Measurements from ENCODE around the gene TEX11. TPM values are rescaled to one million over a fixed set of nuclear protein-coding genes. Genes with fewer than 3 reads are reported as not detected.
"Not testable (repeated sequence)": the region's sequence is repeated elsewhere in the genome, so short reads cannot be mapped to it uniquely, and the experiment has no call there.

The TEX11 gene
- total RNA-seq, 8 experiments from 2014 or later = 0.10 to 0.14 TPM; not detected in 6

DNA sequence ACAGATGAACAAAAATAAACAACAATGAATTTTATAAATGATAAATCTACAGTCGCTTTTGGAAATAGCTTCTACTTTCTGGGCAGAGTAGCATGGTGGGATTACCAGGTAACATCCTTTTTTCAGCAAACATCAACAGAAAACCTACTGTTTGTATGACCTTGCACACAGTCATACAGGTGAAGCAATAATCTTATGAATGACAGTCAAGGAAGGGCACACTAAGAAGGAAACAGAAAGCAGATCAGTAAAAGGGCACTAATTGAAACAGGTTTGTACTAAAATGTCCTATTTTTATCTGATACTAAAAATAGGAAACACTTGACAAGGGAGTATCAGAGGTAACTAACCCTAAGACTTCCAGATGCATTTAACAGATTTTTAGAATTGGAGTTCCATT is 355.0 kb downstream of the TEX11 start:
- Histone ChIP-seq H3K4me3 (no peak overlapping the region), H3K27ac (no peak overlapping the region), H3K4me1 (replicated peaks in 1 of 2) (no peaks in the 10 kb centered on the region)
- in situ Hi-C loops (cut with MboI; ENCODE audit: low pct_unique_long_range_greater_than_20kb in 2 of 9, low sequenced_read_pairs in 9 of 9, unreplicated experiment in 9 of 9) = no loop called here
- 38 to 80% methylated on average over 1 of the region's 1 CpG; no CpG with 5 or more reads in 8 of the 10 experiments for WGBS, 10 experiments
- ATAC-seq (replicated peaks in 6 of 8) = no peak

DNA sequence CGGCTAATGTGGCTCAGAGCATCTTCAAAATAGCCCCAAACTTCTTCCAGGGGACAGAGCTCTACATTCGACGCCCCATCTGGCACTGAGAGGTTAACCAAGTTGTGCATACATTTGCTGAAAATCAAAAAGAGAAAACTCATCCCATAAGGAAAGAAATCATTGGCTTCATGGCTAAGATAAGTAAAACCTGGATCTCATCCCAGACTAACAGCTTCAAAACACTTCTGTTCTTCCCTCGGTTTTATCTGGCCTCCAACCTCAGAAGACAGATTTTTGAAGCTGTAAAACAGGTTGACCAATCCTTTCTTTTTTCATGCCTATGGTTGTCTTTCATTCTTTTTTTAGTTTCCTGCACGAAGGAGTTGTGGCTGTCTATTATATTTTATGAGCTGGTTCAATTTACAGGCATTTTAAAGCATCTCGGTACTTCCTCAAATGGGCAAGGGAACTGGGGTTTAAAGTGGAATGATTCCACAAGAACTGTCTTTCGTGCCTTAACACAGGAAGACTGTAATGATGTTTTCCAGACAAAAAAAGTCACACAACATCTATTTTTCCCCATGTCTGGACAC is 356.3 kb downstream of the TEX11 start:
- ATAC-seq (replicated peaks in 6 of 8) = no peak
- WGBS, 10 experiments = 20 to 62% (median 52%) methylated on average over 1 to 7 of the region's 7 CpGs; no CpG with 5 or more reads in 5 of the 10 experiments
- no peak overlapping the region for H3K4me3 ChIP-seq
- H3K4me1 ChIP-seq (replicated peaks in 1 of 2) = no peaks in the 10 kb centered on the region
- H3K27ac ChIP-seq = no peak overlapping the region
- in situ Hi-C loops (cut with MboI; ENCODE audit: low pct_unique_long_range_greater_than_20kb in 2 of 9, low sequenced_read_pairs in 9 of 9, unreplicated experiment in 9 of 9) = no loop called here

DNA sequence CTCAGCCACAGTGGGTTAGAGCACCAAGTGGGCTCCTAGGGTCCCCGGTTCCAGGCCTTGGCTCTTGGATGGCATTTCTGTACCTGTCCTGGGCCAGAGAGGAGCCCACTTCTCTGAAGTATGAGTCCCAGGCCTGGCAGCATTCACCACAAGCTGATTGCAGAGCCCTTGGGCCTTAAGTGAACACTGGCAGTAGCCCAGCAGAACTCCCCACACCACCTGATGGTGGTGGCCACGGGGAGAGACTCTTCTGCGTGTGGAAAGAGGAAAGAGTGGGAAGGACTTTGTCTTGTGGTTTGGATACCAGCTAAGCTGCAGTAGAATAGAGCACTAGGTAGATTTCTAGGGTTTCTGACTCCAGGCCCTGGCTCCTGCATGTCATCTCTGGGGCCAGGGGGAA is 359.1 kb downstream of the TEX11 start:
- in situ Hi-C loops (cut with MboI; ENCODE audit: low pct_unique_long_range_greater_than_20kb in 2 of 9, low sequenced_read_pairs in 9 of 9, unreplicated experiment in 9 of 9) = no loop called here
- no peak for ATAC-seq (replicated peaks in 6 of 8)
- Histone ChIP-seq H3K27ac (no peak overlapping the region), H3K4me1 (replicated peaks in 1 of 2) (no peaks in the 10 kb centered on the region), H3K4me3 (no peak overlapping the region)
- WGBS, 10 experiments = 40% methylated on average over 1 of the region's 3 CpGs; no CpG with 5 or more reads in 9 of the 10 experiments

DNA sequence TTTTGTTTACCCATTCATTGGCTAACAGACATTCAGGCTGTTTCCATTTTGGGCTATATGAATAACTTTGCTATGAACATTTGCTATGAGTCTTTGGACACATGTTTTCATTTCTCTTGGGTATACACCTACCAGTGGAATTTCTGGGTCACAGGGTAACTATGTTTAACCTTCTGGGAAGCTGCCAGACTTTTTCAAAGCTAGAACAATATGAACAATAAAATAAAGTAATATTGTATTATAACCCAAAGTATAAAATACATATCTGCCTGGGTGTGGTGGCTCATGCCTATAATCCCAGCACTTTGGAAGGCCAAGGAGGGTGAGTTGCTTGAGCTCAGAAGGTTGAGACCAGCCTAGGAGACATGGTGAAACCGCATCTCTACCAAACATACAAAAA is 373.3 kb downstream of the TEX11 start:
- no CpG with 5 or more reads among the region's 1 CpG for WGBS, 10 experiments
- no peaks in the 10 kb centered on the region for H3K4me1 ChIP-seq (replicated peaks in 1 of 2)
- no peak for ATAC-seq (replicated peaks in 6 of 8)
- in situ Hi-C loops (cut with MboI; ENCODE audit: low pct_unique_long_range_greater_than_20kb in 2 of 9, low sequenced_read_pairs in 9 of 9, unreplicated experiment in 9 of 9) = no loop called here
- no peak overlapping the region for H3K4me3 ChIP-seq
- no peak overlapping the region for H3K27ac ChIP-seq

DNA sequence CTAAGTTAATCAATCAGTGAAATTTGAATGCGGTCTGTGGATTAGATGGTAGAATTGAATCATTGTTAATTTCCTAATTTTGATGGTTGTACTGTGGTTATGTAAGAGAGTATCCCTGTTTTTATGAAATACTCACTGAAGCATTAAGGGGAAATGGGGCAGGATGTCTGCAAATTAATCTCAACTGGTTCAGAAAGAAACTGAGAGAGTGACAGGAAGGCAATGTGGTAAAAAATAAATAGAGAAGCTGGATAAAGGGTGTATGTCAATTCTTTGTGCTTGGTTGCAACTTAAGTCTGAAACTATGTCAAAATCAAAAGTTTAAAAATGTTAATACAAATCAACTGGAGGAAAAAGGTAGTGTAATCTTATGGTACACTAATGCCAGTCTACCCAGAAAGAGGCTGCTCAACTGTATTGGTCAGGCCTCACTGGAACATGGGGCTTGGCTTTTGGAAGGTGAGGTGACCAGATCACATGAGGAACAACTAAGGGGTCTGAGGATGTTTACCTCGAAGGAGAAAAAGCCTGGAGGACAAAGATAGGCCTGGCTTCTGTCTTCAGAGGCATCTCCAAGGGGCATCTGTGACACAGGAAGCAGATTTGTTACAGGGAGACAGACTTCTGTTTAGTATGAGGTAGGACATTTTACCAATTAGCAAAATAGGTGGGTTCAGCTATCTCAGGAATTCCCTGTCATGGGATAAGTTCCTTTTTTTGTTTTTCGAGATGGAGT is 380.7 kb downstream of the TEX11 start:
- H3K4me1 ChIP-seq (replicated peaks in 1 of 2) = no peaks in the 10 kb centered on the region
- in situ Hi-C loops (cut with MboI; ENCODE audit: low pct_unique_long_range_greater_than_20kb in 2 of 9, low sequenced_read_pairs in 9 of 9, unreplicated experiment in 9 of 9) = no loop called here
- H3K4me3 ChIP-seq = no peak overlapping the region
- H3K27ac ChIP-seq = no peak overlapping the region
- ATAC-seq (replicated peaks in 6 of 8) = no peak
- 0 to 100% (median 38%) methylated on average over 1 to 3 of the region's 3 CpGs; no CpG with 5 or more reads in 5 of the 10 experiments for WGBS, 10 experiments

DNA sequence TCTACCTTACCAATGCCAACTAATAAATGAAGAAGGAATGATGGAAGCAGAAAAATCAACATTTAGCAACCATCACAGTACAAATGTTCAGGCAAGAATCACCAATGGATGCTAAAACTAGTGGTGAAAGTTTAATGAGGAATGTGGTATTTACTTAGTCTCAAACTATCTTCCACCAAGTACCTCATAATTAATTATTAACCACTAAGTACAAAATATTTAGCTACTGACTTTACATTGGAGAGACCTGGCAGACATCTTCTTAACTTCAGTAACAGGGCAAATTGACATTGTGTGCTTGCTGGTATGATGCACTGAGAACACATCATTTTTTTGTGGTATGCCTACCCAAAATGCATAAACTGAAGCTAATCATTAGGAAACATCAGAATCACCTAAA is 381.5 kb downstream of the TEX11 start:
- H3K4me1 ChIP-seq (replicated peaks in 1 of 2) = no peaks in the 10 kb centered on the region
- H3K27ac ChIP-seq = no peak overlapping the region
- no peak overlapping the region for H3K4me3 ChIP-seq
- in situ Hi-C loops (cut with MboI; ENCODE audit: low pct_unique_long_range_greater_than_20kb in 2 of 9, low sequenced_read_pairs in 9 of 9, unreplicated experiment in 9 of 9) = no loop called here
- no peak for ATAC-seq (replicated peaks in 6 of 8)

DNA sequence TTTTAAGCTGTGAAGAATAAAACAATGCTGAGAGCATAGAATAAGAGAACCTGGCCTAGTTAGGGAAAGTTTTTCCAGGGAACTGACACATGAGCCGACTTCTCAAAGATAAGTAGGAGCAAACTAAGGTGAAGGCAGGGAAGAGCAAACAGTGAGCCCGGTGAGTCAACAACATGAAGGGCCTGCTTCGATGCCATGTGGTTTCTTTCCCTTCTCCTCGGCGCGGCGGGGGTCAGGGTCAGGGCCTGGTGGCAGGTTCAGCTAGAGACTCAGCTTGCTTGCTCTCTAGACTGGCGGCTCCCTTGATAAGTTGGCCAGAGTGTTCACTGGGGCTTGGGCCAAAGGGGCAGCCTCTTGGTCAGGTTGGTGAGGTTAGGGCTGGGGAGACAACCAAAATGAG is 382.8 kb downstream of the TEX11 start:
- in situ Hi-C loops (cut with MboI; ENCODE audit: low pct_unique_long_range_greater_than_20kb in 2 of 9, low sequenced_read_pairs in 9 of 9, unreplicated experiment in 9 of 9) = no loop called here
- no peak overlapping the region for H3K27ac ChIP-seq
- H3K4me1 ChIP-seq (replicated peaks in 1 of 2) = no peaks in the 10 kb centered on the region
- WGBS, 10 experiments = 0 to 100% (median 69%) methylated on average over 1 to 8 of the region's 8 CpGs; no CpG with 5 or more reads in 5 of the 10 experiments
- H3K4me3 ChIP-seq = no peak overlapping the region
- ATAC-seq (replicated peaks in 6 of 8) = no peak

DNA sequence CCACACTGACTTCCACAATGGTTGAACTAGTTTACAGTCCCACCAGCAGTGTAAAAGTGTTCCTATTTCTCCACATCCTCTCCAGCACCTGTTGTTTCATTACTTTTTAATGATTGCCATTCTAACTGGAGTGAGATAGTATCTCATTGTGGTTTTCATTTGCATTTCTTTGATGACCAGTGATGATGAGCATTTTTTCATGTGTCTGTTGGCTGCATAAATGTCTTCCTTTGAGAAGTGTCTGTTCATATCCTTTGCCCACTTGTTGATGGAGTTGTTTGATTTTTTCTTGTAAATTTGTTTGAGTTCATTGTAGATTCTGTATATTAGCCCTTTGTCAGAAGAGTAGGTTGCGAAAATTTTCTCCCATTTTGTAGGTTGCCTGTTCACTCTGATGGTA is 392.8 kb downstream of the TEX11 start:
- ATAC-seq (replicated peaks in 6 of 8); H3K4me3 ChIP-seq; H3K4me1 ChIP-seq (replicated peaks in 1 of 2); in situ Hi-C loops (cut with MboI; ENCODE audit: low pct_unique_long_range_greater_than_20kb in 2 of 9, low sequenced_read_pairs in 9 of 9, unreplicated experiment in 9 of 9); H3K27ac ChIP-seq: not testable (repeated sequence)
- WGBS, 10 experiments = 20% methylated on average over 1 of the region's 1 CpG; no CpG with 5 or more reads in 9 of the 10 experiments

DNA sequence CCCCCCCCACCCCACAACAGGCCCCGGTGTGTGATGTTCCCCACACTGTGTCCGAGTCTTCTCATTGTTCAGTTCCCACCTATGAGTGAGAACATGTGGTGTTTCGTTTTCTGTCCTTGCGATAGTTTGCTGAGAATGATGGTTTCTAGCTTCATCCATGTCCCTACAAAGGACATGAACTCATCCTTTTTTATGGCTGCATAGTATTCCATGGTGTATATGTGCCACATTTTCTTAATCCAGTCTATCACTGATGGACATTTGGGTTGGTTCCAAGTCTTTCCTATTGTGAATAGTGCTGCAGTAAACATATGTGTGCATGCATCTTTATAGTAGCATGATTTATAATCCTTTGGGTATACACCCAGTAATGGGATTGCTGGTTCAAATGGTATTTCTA is 393.2 kb downstream of the TEX11 start:
- H3K4me3 ChIP-seq; in situ Hi-C loops (cut with MboI; ENCODE audit: low pct_unique_long_range_greater_than_20kb in 2 of 9, low sequenced_read_pairs in 9 of 9, unreplicated experiment in 9 of 9); ATAC-seq (replicated peaks in 6 of 8); H3K27ac ChIP-seq; H3K4me1 ChIP-seq (replicated peaks in 1 of 2): not testable (repeated sequence)
- WGBS, 10 experiments = no CpG with 5 or more reads among the region's 4 CpGs

DNA sequence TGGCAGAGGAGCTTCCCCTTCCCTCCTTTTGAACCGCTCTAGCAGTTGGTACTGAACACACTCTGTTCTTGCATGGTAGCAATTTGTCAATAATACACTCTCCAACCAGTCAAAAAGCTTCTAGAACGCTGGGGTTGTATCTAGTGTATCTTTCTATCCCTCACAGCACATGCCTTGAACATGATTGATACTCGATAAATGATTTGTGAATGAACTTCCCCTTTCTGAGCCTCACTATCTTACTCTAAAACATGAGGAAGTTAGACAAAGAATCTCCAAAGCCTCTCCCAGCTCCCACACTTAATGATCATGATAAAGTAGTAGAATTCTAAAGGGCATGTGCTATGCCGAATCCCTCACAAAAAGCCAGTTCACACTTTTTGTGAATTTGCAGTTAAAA is 399.4 kb downstream of the TEX11 start:
- no peak for ATAC-seq (replicated peaks in 6 of 8)
- H3K4me1 ChIP-seq (replicated peaks in 1 of 2) = no peaks in the 10 kb centered on the region
- H3K27ac ChIP-seq = no peak overlapping the region
- WGBS, 10 experiments = 20 to 100% (median 53%) methylated on average over 1 to 3 of the region's 4 CpGs; no CpG with 5 or more reads in 5 of the 10 experiments
- H3K4me3 ChIP-seq = no peak overlapping the region
- in situ Hi-C loops (cut with MboI; ENCODE audit: low pct_unique_long_range_greater_than_20kb in 2 of 9, low sequenced_read_pairs in 9 of 9, unreplicated experiment in 9 of 9) = no loop called here

DNA sequence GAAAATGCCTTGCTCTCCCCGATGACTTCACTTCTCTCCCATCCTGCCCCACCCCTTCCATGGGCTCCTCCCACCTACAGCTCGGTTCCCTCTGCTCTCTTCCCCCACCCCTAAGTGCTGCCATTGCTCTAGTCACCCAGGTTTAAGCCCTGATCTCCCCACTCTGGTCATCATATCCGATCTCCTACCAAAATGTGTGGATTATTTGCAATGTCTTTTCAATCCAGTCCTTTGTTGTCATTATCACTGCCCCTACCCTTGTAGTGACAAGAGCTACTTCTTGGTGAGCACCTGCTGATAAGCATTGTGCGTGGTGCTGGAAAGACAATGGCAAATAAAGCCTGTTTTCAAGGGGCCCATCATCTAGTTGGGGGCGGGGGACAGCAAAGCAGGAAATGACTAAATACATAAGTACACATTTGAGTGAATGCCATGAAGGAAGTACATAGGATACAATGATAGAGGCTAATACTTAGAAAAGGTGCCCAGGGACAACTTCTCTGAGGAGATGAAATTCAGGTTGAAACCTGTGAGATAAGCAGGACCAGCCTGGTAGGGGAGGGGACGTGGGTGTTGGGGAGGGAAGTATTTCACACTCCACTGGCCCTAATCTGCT is 400.1 kb downstream of the TEX11 start:
- in situ Hi-C loops (cut with MboI; ENCODE audit: low pct_unique_long_range_greater_than_20kb in 2 of 9, low sequenced_read_pairs in 9 of 9, unreplicated experiment in 9 of 9) = no loop called here
- Histone ChIP-seq H3K27ac (no peak overlapping the region), H3K4me1 (replicated peaks in 1 of 2) (no peaks in the 10 kb centered on the region), H3K4me3 (no peak overlapping the region)
- 20 to 80% (median 51%) methylated on average over 1 to 5 of the region's 6 CpGs; no CpG with 5 or more reads in 7 of the 10 experiments for WGBS, 10 experiments
- ATAC-seq (replicated peaks in 6 of 8) = no peak

DNA sequence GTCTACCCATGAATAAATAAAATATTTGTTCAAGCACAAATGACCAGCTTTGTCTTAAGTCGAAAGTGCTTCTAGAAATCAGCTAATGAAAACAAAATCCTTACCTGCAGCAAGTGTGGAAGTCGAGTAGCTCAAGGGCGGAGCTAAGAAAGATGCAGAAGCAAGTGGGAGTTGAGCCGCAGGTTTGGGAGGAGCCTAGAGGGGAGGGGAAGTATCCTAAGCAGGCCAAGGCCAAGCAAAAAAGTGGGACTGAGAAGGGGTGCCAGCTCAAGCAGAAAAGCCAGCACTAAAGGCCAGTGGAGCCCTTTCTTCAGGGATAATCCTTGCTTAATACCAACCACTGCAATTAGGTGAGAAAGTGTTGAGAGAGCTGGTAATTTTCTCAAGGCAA is 403.1 kb downstream of the TEX11 start:
- H3K4me3 ChIP-seq = no peak overlapping the region
- WGBS, 10 experiments = 24 to 100% (median 66%) methylated on average over 1 to 4 of the region's 4 CpGs; no CpG with 5 or more reads in 6 of the 10 experiments
- H3K27ac ChIP-seq = no peak overlapping the region
- no peak for ATAC-seq (replicated peaks in 6 of 8)
- H3K4me1 ChIP-seq (replicated peaks in 1 of 2) = no peaks in the 10 kb centered on the region
- in situ Hi-C loops (cut with MboI; ENCODE audit: low pct_unique_long_range_greater_than_20kb in 2 of 9, low sequenced_read_pairs in 9 of 9, unreplicated experiment in 9 of 9) = no loop called here

DNA sequence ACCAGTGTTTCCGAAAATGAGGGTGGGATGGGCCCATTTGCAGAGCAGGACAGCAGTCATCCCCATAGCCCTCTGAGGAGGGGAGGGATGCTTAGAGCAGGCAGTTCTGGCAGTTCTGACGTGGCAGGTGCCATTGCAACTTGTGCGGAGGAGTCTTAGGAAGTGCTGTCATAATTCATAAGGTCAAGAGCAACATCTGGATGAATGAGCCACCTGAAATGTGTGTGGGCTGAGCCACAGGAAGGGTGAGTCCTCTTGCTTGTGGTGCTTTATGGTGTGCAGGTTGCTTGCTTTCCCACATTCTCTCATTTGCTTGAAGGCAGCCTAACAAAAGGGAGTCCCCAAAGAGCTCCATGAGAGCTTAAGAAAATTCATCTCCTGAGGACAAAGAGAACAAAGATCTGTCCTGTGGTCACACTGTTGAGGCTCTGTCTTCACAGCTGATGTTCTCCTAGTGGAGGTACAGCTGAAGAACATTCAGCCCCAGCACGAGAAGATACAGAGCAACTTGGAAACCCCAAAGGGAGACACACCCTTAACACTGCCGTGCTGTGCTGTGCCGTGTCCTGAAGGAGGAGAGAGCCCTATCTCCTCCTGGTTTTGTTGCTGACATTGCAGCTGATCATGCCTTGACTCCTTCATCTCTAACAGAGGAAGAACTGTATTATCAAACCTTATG is 403.6 kb downstream of the TEX11 start:
- H3K27ac ChIP-seq = no peak overlapping the region
- in situ Hi-C loops (cut with MboI; ENCODE audit: low pct_unique_long_range_greater_than_20kb in 2 of 9, low sequenced_read_pairs in 9 of 9, unreplicated experiment in 9 of 9) = no loop called here
- peak in 1 of 8 experiments; percentile 31 for ATAC-seq (replicated peaks in 6 of 8)
- no peak overlapping the region for H3K4me3 ChIP-seq
- no peaks in the 10 kb centered on the region for H3K4me1 ChIP-seq (replicated peaks in 1 of 2)
- 59 to 100% (median 100%) methylated on average over 1 to 4 of the region's 6 CpGs; no CpG with 5 or more reads in 7 of the 10 experiments for WGBS, 10 experiments

All from motor neuron (in vitro differentiated cells).